Measurements from ENCODE around the gene FCN2.

FCN2 gene

DNA sequence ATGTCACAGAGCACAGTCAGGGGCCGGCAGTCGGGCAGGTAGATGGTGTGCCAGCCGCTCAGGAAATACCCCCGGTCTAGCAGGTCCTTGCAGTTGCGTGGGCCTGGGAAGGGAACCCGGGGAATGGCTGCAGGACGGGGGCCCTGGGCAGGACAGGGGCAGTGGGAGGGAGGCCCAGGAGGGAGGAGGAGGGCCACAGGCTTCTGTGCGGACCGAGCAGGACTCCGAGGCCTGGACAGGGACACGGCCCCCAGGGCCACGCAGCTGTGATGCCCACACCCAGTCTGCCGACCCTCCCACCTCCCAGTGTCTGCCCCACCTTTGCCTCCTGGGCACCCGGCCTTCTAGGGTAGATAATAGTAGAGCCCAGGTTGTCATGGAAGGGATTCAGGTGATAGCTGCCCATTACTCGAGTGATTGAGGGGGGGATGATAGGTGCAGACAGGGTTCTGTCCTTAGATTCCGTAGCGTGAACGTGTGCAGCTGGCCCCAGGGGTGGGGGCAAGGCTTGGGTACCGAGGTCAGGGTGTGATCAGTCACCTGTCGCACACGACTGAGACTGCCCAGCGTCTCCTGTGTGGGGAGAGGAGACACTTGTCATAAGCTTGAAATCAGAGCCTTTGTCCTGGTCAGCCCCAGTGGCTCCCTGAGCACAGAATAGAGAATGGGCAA lies 32.6 kb downstream of the FCN2 start:
- no peak for DNase-seq

DNA sequence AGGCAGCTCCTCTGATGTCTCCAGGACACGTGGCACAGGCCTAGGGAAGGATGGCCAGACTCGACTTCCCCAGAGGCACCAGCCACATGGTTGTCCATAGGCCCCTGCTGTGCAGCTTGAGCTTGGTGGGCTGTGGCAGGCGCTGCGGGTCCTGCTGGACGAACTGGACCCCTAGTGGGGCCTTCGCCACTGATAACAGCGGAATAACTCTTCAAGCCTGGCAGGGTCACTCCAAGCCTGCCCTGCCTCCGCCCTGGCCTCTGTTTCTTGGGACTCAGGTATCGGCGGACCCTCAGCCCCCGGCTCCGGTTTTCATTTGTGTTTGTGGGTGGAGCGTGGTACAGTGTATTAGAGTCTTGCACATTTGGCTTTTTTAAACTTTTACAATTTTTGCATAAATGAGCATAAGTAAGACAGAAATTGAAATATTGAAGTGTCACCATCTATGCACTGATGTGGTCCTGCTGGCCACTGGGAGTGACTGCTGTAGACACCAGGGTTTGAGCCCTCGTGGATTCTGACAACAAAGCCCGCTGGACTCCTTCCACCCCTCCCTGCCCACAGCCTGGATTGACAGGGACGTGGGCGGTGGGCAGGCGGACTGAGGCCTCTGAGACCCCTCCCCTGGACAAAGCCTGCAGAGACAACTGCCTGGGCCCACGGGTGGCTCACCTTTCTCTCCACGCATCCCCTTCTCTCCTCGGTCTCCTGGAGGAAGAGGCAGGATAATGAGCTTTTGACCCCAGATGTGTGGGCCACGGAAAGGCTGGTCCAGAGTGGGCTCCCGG lies 33.3 kb downstream of the FCN2 start:
- no peak for DNase-seq

DNA sequence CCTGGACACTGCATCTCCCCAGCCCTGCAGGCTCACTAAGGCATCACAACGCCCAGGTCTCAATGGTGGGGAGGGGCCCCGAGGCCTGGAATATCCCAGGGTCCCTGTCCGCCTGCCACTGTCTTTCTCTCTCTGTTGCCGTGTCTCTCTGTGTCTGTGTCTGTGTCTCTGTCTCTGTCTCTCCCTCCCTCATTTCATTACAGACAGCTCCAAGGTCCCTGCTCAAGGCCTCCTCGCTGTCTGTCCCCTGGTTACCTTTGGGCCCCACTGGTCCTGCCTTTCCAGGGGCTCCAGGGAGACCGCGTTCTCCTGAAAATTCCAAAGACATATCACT lies 33.9 kb downstream of the FCN2 start:
- no peak for DNase-seq

DNA sequence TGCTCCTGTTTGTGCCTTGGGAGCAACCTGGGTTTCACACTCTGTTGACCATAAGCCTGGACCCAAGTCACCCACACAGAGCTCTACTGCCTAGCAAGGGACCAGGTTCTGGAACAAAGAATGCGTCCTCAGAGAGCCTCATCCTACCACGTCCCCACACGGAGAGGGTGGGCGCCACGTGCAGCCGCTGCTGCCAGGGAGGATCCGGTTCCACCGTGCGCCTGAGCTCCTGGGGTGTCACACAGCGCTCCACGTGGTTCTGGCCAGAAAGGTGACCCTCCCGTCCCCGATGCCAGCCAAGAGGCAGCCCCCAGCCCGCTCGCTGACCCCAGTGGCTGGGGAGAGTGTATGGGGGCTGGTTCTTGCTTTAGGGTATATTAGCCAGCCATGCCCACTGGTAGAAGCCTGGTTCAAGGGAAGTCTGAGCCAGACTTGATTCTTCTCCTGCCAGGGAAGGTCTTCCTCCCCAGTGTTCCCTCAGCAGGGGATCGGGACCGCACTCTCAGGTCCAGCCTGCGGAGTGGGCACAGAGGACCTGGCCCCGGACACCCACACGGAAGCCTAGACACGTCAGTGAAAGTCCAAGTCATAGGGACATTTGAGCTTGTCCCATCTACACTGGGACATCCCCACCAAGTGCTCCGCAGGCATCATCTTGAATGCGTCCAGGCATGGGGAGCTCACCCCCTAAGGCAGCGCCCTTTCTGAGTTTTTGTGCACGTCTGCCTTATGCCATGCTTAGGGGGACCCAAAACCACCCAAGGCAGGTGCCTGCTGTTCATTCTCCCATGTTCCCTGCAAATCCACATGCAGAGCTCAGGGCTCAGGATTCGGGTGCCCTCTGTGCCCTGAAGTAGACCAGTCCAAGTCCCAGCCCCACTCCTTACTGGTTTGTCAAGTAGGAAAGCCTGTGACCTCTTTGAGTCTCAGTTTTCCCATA lies 34.7 kb downstream of the FCN2 start:
- DNase-seq, result no peak

DNA sequence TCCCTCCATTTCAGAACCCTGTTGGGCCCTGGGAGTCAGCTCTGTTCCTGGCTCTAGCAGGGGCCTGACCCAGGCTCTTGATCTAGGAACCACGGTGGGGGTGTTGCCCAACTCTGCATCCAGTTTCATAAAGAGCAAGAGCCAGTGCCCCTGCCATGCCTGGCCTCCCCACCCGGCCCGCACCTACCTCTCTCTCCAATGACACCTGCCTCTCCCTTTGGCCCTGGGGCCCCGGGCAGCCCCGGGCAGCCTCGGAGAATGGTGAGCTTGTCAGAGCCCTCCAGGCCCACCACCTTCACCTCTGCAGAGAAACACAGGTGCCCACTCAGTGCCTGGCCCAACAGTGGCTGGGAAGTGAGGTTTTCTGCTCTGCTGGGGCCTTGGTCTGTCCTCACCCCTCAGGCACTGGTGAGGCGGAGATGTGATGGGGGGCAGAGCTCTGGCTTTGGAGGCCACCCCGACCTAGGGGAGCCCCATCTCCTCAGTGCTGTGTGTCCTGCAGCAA lies 35.6 kb downstream of the FCN2 start:
- DNase-seq, result no peak

DNA sequence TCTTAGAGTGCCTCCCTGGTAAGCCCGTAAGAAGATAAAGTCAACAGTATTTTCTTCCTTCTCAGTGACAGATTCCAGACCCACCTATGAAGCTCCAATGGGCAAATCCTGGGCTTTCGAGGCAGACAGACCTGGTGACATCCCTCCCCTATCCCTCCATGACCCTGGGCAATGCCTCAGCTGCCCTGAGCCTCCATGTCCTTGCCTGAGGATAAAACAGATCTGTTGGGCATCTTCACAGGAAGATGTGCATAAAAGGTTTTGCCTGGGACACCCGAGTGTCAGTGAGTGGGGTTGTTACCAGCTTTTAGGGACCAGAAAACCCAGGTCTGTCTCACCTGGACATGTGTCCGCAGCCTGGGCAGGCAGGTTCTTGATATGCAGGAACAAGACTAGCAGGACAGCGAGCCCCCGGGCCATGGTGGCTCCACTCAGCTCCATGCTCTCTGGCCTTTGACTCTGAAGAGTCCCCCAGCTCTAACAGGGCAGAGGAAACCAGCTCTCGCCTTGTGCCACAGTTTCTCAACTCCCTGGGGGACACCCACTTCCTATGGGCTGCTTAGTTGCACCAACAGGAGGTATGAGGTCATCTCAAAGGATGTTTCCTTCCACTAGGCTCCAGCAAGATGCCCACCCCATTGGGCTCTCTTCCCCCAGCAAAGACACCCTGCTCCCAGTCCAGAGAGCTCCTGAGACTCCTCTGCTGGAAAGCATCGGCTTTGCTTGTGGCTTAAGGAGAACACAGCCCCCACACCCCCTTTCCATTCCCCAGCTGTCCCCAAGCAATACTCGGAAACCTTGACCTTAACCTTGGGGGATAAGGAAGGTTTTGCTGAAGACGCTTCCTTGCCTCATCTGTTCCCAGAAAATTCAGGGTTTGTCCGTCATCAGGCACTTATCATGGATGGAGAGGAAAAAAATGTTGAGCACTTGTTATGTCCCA lies 37.1 kb downstream of the FCN2 start, which contains the start of gene FCN1:
FCN1 (minus strand) TSS at position 482 of the 943 bp plus-strand sequence; CDS start at position 441, 41 bp downstream.
- no peak for DNase-seq

DNA sequence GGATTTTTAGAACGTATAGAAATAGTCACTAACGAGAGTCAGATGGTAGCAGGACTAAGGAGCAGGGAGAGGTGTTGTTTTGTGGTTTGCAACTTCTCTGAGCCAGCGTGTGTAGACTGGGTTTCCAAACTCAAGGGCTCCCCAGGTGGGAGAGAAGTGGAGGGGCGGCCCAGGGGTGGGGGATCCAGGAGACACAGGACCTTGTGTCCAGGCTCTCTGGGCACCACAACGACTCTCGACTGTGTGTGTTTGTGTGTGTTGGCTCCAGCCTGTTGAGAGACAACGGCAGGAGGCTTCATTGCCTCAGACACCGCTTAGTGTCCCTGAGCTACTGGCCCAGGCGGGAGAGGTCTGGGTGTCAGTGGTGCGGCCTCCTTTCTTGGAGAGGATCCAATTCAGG lies 38.0 kb downstream of the FCN2 start:
- DNase-seq, result no peak

DNA sequence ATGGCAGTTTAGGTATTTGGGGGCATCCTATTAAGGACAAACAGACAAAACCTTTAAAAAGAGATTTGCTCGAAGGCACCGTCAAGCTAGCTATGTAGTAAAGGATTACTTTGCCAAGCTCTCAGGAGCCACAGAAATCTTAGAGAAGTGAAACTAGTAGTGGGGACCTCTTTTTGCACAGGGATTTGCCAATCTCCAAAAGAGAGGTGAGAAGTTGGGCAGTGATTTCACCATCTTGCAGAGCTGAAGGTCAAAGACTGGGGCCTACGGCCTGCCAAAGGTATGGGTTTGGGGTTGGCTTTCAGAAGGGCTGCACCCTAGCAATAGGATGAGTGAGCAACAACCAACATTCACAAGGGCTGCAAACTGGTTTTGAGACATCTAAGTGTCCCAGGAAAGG lies 38.7 kb downstream of the FCN2 start:
- no peak for DNase-seq

DNA sequence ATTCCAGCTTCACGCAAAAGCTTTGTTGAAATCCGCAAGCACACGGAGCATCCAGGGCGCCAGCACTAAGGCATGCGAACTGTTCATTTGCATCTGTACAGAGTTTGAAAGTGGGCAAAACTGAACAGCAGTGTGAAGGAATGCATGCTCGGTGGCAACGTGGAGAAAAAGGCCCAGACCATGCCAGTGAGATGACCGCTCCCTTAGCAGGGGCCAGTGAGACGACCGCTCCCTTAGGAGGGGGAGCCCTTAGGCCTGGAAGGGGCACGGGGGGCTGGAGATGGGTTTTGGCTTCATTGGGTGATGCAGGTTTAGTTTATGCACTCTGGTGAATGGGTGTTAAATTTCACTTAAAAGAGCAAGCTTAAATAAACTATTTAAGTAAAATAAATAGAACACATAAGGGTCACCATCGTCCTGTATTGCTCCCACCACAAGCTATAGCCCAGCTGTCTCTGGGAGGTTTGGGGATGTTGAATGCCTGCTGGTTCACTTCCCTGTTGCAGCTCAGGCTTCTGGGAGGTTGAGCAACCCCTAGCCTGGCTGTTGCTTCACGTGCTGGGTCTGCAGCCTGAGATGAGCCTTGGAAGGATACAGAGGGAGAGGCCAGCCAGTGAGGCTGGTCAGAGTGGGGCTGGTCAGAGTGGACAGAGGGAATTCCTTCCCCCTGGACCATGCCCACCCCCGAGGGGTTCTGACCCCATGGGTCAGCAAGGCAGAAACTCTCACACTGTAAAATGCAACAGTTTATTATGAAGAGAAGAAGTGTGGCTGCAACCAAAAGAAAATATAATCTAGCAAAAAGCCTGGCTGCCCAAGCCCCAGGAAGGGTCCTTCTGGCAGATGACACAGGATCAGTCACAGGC lies 41.7 kb downstream of the FCN2 start:
- DNase-seq, result no peak

DNA sequence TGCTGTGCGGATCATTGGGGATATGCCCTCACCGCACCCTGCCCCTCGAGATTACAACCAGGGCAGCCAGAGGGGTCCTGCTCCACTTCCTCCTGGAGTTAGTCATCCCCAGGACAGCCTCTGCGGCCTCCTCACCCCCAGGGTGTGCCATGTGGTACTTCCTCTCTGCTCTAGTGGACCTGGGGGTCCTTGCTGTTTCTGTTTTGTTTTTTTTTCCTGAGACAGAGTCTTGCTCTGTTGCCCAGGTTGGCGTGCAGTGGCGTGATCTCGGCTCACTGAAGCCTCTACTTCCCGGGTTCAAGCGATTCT lies 42.3 kb downstream of the FCN2 start:
- no peak for DNase-seq

DNA sequence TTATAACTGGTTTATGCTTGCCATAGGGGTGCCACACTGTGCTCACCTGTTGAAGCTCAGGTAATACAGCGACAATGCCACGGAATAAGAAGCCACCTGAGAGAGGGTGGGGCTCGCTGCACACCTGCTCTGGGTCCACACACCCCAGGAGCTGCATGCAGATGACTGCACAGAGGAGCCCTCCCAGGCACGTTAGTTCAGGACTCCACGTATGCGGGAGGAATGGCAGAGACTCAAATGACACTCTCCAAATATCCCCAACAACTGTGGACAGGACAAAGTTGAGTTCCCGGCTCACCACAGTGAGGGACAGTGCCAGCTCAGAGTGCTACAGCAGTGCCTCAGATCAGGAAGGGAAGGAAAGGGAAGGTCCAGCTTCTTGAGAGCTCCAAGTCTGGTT lies 42.9 kb downstream of the FCN2 start:
- DNase-seq, result no peak

DNA sequence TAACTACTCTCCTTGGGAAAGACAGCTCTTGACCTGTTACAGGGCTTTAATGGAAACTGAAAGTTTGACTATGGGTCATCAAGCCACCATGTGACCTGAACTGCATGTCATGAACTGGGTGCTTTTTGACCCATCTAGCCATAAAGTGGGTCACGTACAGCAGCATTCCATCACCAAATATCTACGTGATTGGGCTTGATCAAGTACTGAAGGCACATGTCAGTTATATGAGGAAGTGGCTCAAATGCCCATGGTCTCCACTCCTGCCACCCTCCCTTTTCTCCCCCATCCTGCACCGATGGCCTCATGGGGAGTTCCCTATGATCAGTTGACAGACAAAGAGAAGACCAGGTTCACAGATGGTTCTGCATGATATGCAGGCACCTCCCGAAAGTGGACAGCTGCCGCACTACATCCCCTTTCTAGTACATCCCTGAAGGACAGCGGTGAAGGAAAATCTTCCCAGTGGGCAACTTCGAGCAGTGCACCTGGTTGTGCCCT lies 44.5 kb downstream of the FCN2 start:
- no peak for DNase-seq

DNA sequence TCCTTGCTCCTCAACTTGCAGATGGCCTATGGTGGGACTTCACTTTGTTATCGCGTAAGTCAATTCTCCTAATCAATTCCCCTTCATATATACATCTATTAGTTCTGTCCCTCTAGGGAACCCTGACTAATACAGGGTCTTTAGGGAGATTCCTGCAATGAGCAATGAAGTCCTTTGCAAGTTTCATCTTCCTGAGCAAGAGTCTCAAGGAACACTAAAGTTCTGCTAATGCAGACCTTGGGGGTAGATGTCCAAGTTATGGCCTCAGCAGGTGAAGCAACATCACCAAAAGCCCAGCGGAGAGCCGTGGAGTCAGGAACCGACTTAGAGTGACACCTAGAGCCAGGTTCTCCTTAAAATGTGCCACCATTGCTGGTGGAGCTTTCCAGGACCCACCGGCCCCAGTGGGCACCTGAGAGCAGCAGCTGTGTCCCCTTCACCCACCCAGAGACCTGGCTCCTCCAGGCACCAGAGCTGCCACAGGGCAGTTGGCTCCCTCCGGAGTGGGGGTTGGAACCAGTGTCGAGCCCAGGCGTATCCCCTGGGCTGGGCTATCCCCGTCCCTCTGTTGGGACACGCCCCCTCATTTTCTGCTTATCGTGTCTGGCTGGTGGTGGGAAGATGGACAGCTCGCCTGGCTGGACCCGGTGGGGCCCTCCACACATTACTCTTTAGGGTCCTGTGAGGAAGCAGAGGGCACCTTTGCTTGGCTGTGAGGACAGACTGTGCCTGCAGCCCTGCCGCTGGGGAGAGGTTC lies 48.0 kb downstream of the FCN2 start:
- DNase-seq, result no peak

DNA sequence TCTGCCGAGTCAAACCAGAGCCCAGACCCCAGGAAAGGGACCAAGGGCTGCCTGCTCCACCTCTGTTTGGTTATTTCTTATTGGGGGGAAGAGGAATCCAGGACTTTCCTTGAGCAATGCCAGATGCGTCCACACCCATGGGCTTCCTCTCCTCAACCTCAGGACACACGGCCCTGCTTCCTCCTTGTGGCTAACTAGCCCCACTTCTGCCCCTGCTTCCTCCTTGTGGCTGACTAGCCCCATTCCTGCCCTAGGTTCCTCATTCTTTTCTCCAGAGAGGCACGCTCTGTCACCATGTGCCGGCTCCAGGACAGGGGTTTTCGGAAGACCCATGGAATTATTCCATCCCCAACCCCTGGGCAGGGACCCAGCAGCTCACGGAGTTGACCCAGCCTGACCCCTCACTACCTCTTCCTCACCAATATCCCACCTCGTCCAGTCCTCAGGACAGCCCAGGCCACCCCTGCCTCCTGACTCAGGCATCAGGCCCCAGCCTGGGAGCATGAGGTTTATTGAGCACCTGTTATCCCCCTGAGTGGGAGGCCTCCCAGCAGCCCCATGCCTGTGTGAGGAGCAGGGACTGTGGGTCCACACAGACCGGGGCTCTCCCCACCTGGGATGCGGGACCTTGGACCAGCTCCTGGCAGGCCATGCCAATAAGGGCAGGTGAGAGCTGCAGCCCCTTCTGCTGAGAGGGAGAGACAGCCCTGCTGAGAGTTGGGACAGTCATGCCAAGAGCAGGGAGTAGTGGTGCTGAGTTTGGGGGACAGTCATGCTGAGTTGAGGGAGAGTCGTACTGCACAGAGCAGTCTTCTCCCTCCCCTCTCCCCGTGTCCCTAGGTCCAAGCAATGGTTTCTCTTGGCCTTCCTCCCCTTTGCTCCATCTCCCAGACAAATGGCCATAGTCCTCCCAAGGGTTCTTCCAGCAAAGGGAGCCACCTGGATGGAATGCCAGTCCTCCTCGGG lies 48.9 kb downstream of the FCN2 start:
- no peak for DNase-seq

DNA sequence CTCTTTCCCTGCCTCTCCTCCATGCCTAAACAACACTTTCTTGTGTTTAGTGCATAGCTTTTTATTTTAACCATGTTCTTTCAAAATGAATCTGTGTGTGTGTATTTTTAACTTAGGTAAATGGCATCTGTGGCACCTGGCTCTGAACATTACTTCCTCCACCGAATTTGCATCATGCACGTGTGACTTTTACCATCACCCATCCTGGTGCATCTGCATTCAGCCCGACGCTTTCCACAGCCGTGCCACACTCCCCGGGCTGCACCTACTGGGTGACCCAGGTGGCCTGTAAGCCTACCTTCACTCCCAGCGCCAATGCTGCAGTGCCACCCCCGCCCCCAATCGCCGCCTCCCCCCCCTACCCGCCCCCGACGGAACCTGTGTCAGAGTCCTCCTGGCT lies 49.8 kb downstream of the FCN2 start:
- no peak for DNase-seq

DNA sequence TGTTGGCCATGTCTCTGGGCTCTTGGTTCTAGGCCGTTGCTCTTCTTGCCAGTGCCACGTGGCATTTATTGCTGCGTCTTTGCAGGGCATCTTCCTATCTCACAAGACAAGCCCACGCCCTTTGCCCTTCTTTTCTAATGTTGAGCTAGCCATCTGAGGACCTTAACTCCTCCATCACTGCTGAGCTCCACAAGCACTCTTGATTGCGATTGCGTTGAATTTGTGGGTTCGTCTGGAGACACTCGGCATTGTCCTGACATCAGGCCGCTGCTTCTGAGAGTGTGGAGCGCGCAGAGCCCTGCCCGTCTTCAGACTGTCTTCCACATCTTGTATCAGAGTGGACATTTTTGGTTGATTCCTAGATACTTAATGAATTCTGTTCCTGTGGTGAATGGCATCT lies 51.6 kb downstream of the FCN2 start:
- no peak for DNase-seq

DNA sequence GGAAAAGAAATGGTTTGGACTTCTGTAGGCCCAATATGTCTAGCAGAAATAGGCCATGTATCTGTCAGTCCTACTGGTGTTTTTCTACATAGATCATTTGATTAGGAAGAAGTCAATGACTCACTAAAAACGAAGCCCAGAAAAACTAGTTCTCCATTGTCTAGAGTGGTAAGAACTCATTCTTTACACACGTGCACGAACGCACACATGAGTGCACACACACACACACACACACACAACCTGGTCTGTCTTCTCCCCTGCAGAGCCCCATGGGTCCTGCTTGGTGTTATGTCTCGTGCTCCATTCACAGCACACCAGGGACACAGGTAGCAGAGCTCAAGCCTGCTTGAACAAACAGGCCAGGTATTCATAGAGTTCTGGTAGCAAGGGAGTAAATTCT lies 52.0 kb downstream of the FCN2 start:
- DNase-seq, result no peak

DNA sequence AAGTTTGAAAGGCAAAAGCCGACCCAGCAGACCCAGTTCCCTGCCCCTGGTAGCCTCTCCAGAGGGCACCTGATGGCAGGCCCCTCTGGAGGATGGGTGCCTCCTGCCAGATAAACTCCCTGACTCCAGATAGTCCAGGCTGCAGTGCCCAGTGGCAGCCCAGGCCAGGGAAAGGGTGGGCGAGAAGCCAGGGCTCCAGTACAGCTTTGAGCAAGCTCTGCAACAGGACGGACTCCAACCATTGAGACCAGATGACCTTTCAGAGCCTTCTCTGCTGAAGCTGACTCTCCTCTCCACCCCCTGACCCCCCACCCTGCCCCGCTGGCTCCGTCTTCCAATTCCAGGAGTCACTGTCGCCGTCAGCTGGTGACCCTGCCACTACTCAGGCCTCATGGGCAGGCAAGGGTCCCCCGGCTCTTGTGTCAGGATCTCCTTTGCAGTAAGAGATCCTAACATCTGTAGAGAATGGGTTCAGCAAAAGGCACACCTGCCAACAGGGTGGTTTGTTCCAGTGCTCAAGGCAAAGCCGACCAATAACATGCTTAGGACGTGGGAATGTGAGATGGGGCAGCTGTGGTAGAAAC lies 52.6 kb downstream of the FCN2 start:
- DNase-seq, result no peak
